Right atrium auricular region (tissue), 2 donors: ENCODE results near the gene APOD. TPM values are rescaled to one million over a fixed set of nuclear protein-coding genes. Genes with fewer than 3 reads are reported as not detected.

Experiments
- DNase-seq: peaks from one replicate; pipeline ENCODE4 v3.0.0-alpha.2; 2019; ENCODE audit warnings: low spot score
- H3K27ac ChIP-seq, 2 donors: fragments of 200-600 bp; sonication (generic); 1 replicate in 1 of 2; 2 replicates in 1 of 2; pipeline ENCODE4 v1.5.1; 2016 to 2019
- H3K27me3 ChIP-seq, 2 donors: fragments of 200-600 bp; sonication (generic); one replicate each; pipeline versions ENCODE4 v1.5.1 to v1.6.0; 2017 to 2019
- H3K36me3 ChIP-seq: fragments of 200-600 bp; sonication (generic); one replicate; pipeline ENCODE4 v1.5.1; 2016
- H3K4me1 ChIP-seq, 2 donors: fragments of 200-600 bp; sonication (generic); one replicate each; pipeline versions ENCODE4 v1.5.1 to v1.6.0; 2017 to 2019
- H3K4me3 ChIP-seq, 2 donors: fragments of 200-600 bp; sonication (generic); 1 replicate in 1 of 2; 2 replicates in 1 of 2; pipeline ENCODE4 v1.5.1; 2017 to 2019; ENCODE audit warnings: mild to moderate bottlenecking in 1 of 2, moderate library complexity in 1 of 2
- H3K9me3 ChIP-seq, 2 donors: fragments of 200-600 bp; sonication (generic); one replicate each; pipeline ENCODE4 v1.5.1; 2019
- total RNA-seq, 2 donors: library from RNA; depleted of rRNA; stranded (reverse); fragments of >200 nt; gene quantifications; one replicate each; pipeline ENCODE4 v1.1.0, GENCODE V29; 2016
- TF ChIP-seq, protein P1 (sequence below), 2 donors: fragments of 200-600 bp; sonication (generic); IDR thresholded peaks; one replicate each; pipeline ENCODE4 v1.5.1; 2019; ENCODE audit warnings: antibody characterized with exemption in 2 of 2

The APOD gene
- total RNA-seq, 2 donors from 2014 or later: 79.6 to 93.2 TPM

DNA sequence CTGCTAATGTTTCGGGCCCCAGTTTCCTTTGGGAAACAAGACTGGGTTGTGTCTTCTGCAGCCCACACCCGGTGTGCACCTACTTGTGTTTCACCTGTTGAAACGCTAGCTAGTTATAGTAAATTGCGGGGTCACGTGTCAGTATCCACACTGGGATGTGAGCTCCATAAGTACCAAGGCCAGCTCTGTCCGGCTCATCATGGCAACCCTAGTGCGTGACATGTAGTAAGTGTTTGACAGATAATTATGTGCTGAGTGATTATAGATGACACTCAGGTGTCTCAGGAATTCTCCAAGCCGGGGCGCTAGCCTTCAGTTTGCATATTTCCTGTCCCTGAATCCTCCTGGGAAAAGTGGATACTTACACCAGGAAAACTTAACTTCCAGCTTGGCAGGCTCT lies 12.8 kb downstream of the APOD start:
- Histone ChIP-seq H3K4me1 (peaks cover 0 to 33% of the 10 kb centered on the region in 2 donors), H3K27me3 (no peaks in the 10 kb centered on the region), H3K27ac (peak overlapping the region; percentile 59 to 77), H3K9me3 (no peaks in the 10 kb centered on the region), H3K36me3 (no peaks in the 10 kb centered on the region), H3K4me3 (no peak overlapping the region)
- TF ChIP-seq, protein P1, sequence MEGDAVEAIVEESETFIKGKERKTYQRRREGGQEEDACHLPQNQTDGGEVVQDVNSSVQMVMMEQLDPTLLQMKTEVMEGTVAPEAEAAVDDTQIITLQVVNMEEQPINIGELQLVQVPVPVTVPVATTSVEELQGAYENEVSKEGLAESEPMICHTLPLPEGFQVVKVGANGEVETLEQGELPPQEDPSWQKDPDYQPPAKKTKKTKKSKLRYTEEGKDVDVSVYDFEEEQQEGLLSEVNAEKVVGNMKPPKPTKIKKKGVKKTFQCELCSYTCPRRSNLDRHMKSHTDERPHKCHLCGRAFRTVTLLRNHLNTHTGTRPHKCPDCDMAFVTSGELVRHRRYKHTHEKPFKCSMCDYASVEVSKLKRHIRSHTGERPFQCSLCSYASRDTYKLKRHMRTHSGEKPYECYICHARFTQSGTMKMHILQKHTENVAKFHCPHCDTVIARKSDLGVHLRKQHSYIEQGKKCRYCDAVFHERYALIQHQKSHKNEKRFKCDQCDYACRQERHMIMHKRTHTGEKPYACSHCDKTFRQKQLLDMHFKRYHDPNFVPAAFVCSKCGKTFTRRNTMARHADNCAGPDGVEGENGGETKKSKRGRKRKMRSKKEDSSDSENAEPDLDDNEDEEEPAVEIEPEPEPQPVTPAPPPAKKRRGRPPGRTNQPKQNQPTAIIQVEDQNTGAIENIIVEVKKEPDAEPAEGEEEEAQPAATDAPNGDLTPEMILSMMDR (IDR thresholded peaks at IDR 0.05): no peak
- no peak for DNase-seq

DNA sequence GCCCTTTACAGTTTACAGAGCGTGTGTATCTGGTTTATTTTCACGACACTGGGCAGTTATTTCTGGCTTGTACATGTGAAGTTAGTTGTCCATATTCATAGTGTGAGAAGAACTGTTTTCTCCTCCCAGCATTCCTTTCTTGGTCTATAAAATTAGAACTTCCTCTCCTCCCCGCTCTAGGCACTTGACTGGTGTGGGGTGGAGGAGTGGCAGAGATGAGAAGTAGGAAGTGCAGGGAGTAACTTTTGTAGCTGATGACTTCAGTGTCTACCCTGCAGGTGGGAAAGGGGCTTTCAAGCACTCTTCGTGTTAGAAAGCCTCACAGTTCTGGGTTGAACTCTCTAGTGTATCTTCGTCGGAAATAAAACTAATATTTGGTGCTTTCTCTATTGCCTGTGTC lies 13.4 kb downstream of the APOD start:
- DNase-seq: no peak
- no peak overlapping the region for H3K4me3 ChIP-seq
- H3K9me3 ChIP-seq: no peaks in the 10 kb centered on the region
- peak overlapping the region; percentile 59 to 77 for H3K27ac ChIP-seq
- TF ChIP-seq, protein P1 (IDR thresholded peaks at IDR 0.05): no peak
- H3K27me3 ChIP-seq: no peaks in the 10 kb centered on the region
- no peaks in the 10 kb centered on the region for H3K36me3 ChIP-seq
- peaks cover 0 to 39% of the 10 kb centered on the region in 2 donors for H3K4me1 ChIP-seq

DNA sequence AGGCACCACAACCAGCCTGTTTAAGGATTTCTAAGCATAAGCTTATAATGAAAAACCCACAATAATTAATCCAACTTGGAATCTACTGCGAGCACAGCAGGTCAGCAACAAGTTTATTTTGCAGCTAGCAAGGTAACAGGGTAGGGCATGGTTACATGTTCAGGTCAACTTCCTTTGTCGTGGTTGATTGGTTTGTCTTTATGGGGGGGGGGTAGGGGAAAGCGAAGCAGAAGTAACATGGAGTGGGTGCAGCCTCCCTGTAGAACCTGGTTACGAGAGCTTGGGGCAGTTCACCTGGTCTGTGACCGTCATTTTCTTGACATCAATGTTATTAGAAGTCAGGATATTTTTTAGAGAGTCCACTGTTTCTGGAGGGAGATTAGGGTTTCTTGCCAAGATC lies 15.1 kb downstream of the APOD start:
- peaks cover 0 to 34% of the 10 kb centered on the region in 2 donors for H3K4me1 ChIP-seq
- DNase-seq: no peak
- H3K27me3 ChIP-seq: no peaks in the 10 kb centered on the region
- no peaks in the 10 kb centered on the region for H3K36me3 ChIP-seq
- H3K4me3 ChIP-seq: no peak overlapping the region
- no peaks in the 10 kb centered on the region for H3K9me3 ChIP-seq
- H3K27ac ChIP-seq: peak overlapping the region; percentile 46 to 77
- TF ChIP-seq, protein P1 (IDR thresholded peaks at IDR 0.05): no peak

DNA sequence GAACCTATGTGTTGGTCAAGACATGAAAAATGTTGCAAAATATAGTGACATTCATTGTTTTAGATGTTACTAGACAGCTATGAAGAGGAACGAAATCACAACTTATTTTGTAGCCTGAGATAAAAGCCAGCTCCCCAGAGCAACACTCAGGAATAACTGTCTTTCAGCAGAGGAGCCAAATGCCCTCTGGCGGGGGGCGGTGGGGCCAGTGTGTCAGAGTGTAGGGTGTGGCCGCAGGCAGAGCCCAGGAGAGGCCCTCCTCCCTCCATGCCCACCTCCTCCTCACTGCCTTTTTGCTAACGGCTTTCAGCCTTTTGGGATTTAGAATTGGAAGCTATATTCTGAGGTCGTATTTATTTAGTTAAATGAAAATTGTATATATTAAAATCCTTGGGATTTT lies 16.9 kb downstream of the APOD start:
- DNase-seq: no peak

DNA sequence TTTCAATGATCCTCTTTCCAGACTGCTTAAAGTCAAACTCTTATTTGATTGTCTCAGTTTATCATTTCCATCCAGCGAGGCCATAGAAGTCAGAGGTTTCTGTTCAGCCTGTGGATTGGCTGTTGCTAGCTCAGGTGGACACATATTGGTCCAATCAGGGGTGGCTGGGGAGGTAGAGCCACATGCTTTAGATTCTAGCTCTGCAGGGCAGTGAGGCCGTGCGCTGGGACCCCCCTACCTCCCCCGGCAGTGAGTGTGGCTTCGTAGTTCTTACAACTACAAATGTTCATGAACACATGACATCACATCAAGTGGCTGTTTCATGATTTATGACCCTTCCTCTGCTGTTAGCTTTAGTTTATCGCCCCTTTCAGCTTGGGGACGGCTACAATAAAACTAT lies 18.0 kb downstream of the APOD start:
- Histone ChIP-seq H3K4me1 (peaks cover 0 to 19% of the 10 kb centered on the region in 2 donors), H3K4me3 (no peak overlapping the region), H3K27me3 (no peaks in the 10 kb centered on the region), H3K9me3 (no peaks in the 10 kb centered on the region), H3K27ac (no peak overlapping the region), H3K36me3 (no peaks in the 10 kb centered on the region)
- DNase-seq: no peak
- TF ChIP-seq, protein P1 (IDR thresholded peaks at IDR 0.05): no peak

More for the DNA sequence above, 16.9 kb downstream of the APOD start:
- H3K9me3 ChIP-seq: no peaks in the 10 kb centered on the region
- H3K36me3 ChIP-seq: no peaks in the 10 kb centered on the region
- no peak overlapping the region for H3K27ac ChIP-seq
- H3K27me3 ChIP-seq: no peaks in the 10 kb centered on the region
- peaks cover 0 to 30% of the 10 kb centered on the region in 2 donors for H3K4me1 ChIP-seq
- no peak overlapping the region for H3K4me3 ChIP-seq
- TF ChIP-seq, protein P1 (IDR thresholded peaks at IDR 0.05): no peak

DNA sequence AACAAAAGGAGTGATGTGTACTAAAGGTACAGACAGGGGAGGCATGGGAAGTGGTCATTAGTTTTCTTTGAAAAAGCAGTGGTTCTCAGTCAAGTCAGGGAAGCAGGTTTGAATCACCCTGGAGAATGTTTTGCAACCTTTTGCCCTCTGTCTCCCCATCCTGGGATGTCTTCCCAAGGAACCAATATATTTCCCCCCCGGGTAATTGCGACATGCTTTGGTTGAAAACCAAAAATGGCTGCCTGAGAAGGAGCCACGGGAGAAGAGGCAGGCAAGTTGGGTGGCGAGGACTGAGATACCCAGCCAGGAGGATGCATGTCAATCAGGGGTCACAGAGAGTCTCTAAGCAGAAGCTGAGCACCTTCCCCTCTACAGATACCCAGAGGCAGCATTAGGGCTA lies 20.4 kb downstream of the APOD start:
- no peak overlapping the region for H3K4me3 ChIP-seq
- no peaks in the 10 kb centered on the region for H3K36me3 ChIP-seq
- TF ChIP-seq, protein P1 (IDR thresholded peaks at IDR 0.05): no peak
- H3K4me1 ChIP-seq: peaks cover 0 to 11% of the 10 kb centered on the region in 2 donors
- no peaks in the 10 kb centered on the region for H3K9me3 ChIP-seq
- no peaks in the 10 kb centered on the region for H3K27me3 ChIP-seq
- no peak for DNase-seq
- H3K27ac ChIP-seq: no peak overlapping the region
